Measurements from ENCODE around the gene CRCP. TPM values are rescaled to one million over a fixed set of nuclear protein-coding genes. Genes with fewer than 3 reads are reported as not detected.
"Not testable (repeated sequence)": the region's sequence is repeated elsewhere in the genome, so short reads cannot be mapped to it uniquely, and the experiment has no call there.

The CRCP gene
- total and polyA plus RNA-seq, 7 experiments from 2014 or later = 27.3 to 37.9 (median 32.1) TPM

DNA sequence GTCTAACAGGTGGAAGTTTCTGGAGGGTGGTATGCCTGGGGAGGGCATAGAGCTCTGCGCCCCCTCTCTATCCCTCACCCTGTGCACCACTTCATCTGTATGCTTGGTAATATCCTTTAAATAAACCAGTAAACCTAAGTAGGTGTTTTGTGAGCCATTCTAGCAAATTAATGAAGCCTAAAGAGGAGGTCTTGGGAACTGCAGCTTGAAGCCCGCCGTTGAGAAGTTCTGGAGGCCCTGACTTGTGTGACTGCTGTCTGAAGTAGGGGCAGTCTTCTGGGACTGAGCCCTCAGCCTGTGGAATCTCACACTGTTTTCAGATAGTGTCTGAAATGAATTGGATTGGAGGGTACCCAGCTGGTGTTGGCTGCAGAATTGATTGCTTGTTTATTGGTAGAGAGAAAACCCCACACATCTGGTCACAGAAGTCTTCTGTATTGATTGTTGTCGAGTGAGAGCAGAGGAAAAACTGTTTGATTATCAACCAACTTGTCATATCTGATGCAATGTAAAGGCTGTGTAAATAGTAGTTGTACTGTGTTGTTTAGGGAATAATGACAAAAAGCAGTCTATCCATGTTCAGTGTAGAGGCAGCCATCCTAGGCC, 4.7 kb downstream of the CRCP start:
- intact Hi-C loops (cut with micrococcal nuclease) = loop anchor here (10.0 kb wide), 5 partner anchors 85 to 1805 kb away; partner anchors contain the start of genes TPST1 (in 1 of the 2) and ZNF736 (in 1 of the 2)
- Mint-ChIP-seq H3K36me3 (peaks cover 0 to 19% (median 9%) of the 10 kb centered on the region in 5 donors), H3K9me3 (peaks cover 0 to 5% (median 0%) of the 10 kb centered on the region in 11 donors), H3K27me3 (no peaks in the 10 kb centered on the region), H3K4me1 (peaks cover 31 to 72% (median 58%) of the 10 kb centered on the region in 7 donors), H3K4me3 (peak overlapping the region in 4 of 10 donors; percentile 9 to 40 (median 26)), H3K27ac (peak overlapping the region in 6 of 9 donors; percentile 26 to 67 (median 52))
- no peaks in the 10 kb centered on the region for H3K27me3 ChIP-seq (ENCODE audit: control insufficient read depth in 2 of 2, insufficient read depth in 2 of 2, low read length in 2 of 2)
- ATAC-seq (no peak), DNase-seq (no peak)
- ChIA-PET CTCF (no interaction called here), POLR2A (no interaction called here)
- H3K9me3 ChIP-seq (ENCODE audit: control insufficient read depth in 2 of 3, low read length in 3 of 3) = no peaks in the 10 kb centered on the region
- peaks cover 0 to 7% (median 0%) of the 10 kb centered on the region in 3 experiments for H3K36me3 ChIP-seq (ENCODE audit: control insufficient read depth in 2 of 3, insufficient read depth in 3 of 3, low read length in 3 of 3)
- H3K27ac ChIP-seq (ENCODE audit: low read depth, low read length) = no peak overlapping the region
- H3K4me1 ChIP-seq (ENCODE audit: control insufficient read depth in 2 of 2, insufficient read depth in 2 of 2, low read length in 2 of 2) = peaks cover 22 to 23% of the 10 kb centered on the region in 2 donors
- H3K4me3 ChIP-seq (ENCODE audit: low read length) = no peak overlapping the region

DNA sequence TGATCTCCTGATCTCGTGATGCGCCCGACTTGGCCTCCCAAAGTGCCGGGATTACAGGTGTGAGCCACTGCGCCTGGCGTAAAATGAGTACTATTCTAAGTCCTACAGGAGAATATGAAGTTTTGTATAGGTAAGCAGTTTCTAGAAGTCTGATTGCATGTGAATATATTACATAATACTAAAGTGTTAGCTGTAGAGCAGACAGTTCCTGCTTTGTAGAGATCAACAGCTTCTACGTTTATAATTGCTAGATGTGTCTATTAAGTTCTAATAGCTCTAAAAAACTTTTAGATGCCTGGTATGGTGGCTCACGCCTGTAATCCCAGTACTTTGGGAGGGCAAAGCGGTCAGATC, 8.5 kb downstream of the CRCP start:
- ChIA-PET POLR2A (interaction anchor here (1.0 kb wide), 1 partner anchor 371 kb away, joined by 4 read pairs; no protein-coding TSS in a partner anchor), CTCF (interaction anchor here (1.2 kb wide), 1 partner anchor 8 kb away, joined by 6 read pairs; the partner anchor contains the start of gene CRCP)
- Mint-ChIP-seq H3K27me3 (no peaks in the 10 kb centered on the region), H3K36me3 (peaks cover 0 to 5% (median 0%) of the 10 kb centered on the region in 5 donors), H3K4me3 (peak overlapping the region in 1 of 10 donors; percentile 31), H3K9me3 (no peaks in the 10 kb centered on the region), H3K27ac (peak overlapping the region in 1 of 9 donors; percentile 21), H3K4me1 (peaks cover 32 to 69% (median 57%) of the 10 kb centered on the region in 7 donors)
- Histone ChIP-seq H3K4me3 (ENCODE audit: low read length) (no peak overlapping the region), H3K27ac (ENCODE audit: low read depth, low read length) (no peak overlapping the region), H3K4me1 (ENCODE audit: control insufficient read depth in 2 of 2, insufficient read depth in 2 of 2, low read length in 2 of 2) (peaks cover 0 to 16% of the 10 kb centered on the region in 2 donors), H3K9me3 (ENCODE audit: control insufficient read depth in 2 of 3, low read length in 3 of 3) (no peaks in the 10 kb centered on the region), H3K27me3 (ENCODE audit: control insufficient read depth in 2 of 2, insufficient read depth in 2 of 2, low read length in 2 of 2) (no peaks in the 10 kb centered on the region), H3K36me3 (ENCODE audit: control insufficient read depth in 2 of 3, insufficient read depth in 3 of 3, low read length in 3 of 3) (peaks cover 0 to 2% (median 0%) of the 10 kb centered on the region in 3 experiments)
- DNase-seq (no peak), ATAC-seq (no peak)
- intact Hi-C loops (cut with micrococcal nuclease) = no loop called here

DNA sequence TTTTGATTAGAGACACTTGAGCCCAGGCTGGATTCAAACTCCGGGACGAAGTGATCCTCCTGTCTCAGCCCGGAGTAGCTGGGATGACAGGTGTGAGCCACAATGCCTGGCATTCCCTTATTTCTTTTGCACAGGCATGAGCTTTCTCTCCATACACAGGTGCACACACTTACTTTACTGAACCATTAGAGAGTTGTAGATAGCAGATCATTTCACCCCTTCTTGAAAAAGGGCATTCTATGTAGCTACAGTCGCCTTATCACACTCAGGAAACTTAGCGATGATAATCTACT, 9.9 kb downstream of the CRCP start:
- H3K9me3 ChIP-seq (ENCODE audit: control insufficient read depth in 2 of 3, low read length in 3 of 3); H3K36me3 ChIP-seq (ENCODE audit: control insufficient read depth in 2 of 3, insufficient read depth in 3 of 3, low read length in 3 of 3); H3K27me3 ChIP-seq (ENCODE audit: control insufficient read depth in 2 of 2, insufficient read depth in 2 of 2, low read length in 2 of 2); CTCF ChIA-PET; H3K27me3 Mint-ChIP-seq; H3K4me3 ChIP-seq (ENCODE audit: low read length); intact Hi-C loops (cut with micrococcal nuclease); H3K36me3 Mint-ChIP-seq; H3K27ac ChIP-seq (ENCODE audit: low read depth, low read length); H3K9me3 Mint-ChIP-seq; ATAC-seq; DNase-seq: not testable (repeated sequence)
- Mint-ChIP-seq H3K4me3 (peak overlapping the region in 4 of 10 donors; percentile 8 to 54 (median 28)), H3K27ac (peak overlapping the region in 8 of 9 donors; percentile 33 to 82 (median 59)), H3K4me1 (peaks cover 25 to 61% (median 47%) of the 10 kb centered on the region in 7 donors)
- POLR2A ChIA-PET = interaction anchor here (1.1 kb wide), 1 partner anchor 9 kb away, joined by 4 read pairs; the partner anchor contains the start of gene CRCP
- peaks cover 0 to 16% of the 10 kb centered on the region in 2 donors for H3K4me1 ChIP-seq (ENCODE audit: control insufficient read depth in 2 of 2, insufficient read depth in 2 of 2, low read length in 2 of 2)

DNA sequence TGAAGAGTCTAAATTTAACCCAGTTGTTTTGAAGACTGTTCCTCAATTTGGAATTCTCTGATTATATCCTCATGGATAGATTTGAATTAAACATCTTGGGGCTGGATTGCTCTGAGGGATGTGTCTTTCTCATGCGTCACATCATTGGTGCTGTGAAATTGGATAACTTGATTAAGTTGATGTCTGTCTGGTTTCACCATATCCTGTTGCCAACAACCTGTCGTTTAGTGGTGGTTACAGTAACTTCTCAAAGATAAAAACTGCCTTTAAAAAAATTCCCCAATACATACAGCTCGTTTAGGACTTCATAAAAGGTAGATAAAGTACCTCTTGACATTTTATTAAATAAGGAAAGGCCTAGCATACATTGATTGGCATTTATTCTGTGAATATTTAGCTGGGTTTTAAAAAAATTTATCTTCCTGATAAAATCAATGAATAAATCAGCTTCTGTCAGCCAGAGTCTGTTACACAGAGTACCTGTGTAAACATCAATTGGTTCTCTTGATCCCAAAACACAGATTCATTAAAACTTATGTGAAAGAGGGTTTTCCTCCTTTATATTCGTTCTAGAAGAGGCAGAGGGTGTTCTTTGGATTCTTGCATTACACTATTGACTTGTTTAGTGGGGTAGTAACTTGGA, 10.5 kb downstream of the CRCP start:
- Histone ChIP-seq H3K4me3 (ENCODE audit: low read length) (no peak overlapping the region), H3K4me1 (ENCODE audit: control insufficient read depth in 2 of 2, insufficient read depth in 2 of 2, low read length in 2 of 2) (peaks cover 0 to 16% of the 10 kb centered on the region in 2 donors), H3K27me3 (ENCODE audit: control insufficient read depth in 2 of 2, insufficient read depth in 2 of 2, low read length in 2 of 2) (no peaks in the 10 kb centered on the region), H3K27ac (ENCODE audit: low read depth, low read length) (no peak overlapping the region), H3K36me3 (ENCODE audit: control insufficient read depth in 2 of 3, insufficient read depth in 3 of 3, low read length in 3 of 3) (no peaks in the 10 kb centered on the region), H3K9me3 (ENCODE audit: control insufficient read depth in 2 of 3, low read length in 3 of 3) (no peaks in the 10 kb centered on the region)
- H3K36me3 Mint-ChIP-seq = peaks cover 0 to 5% (median 3%) of the 10 kb centered on the region in 5 donors
- ATAC-seq = peak; percentile 72
- H3K9me3 Mint-ChIP-seq = no peaks in the 10 kb centered on the region
- ChIA-PET CTCF (no interaction called here), POLR2A (interaction anchor here (1.1 kb wide), 1 partner anchor 10 kb away, joined by 4 read pairs; the partner anchor contains the start of gene CRCP)
- peak overlapping the region in 6 of 10 donors; percentile 4 to 54 (median 15) for H3K4me3 Mint-ChIP-seq
- no peaks in the 10 kb centered on the region for H3K27me3 Mint-ChIP-seq
- peak overlapping the region in 8 of 9 donors; percentile 33 to 82 (median 54) for H3K27ac Mint-ChIP-seq
- DNase-seq = peak in 2 of 9 donors; percentile 11 to 25
- H3K4me1 Mint-ChIP-seq = peaks cover 24 to 62% (median 48%) of the 10 kb centered on the region in 7 donors
- intact Hi-C loops (cut with micrococcal nuclease) = no loop called here

DNA sequence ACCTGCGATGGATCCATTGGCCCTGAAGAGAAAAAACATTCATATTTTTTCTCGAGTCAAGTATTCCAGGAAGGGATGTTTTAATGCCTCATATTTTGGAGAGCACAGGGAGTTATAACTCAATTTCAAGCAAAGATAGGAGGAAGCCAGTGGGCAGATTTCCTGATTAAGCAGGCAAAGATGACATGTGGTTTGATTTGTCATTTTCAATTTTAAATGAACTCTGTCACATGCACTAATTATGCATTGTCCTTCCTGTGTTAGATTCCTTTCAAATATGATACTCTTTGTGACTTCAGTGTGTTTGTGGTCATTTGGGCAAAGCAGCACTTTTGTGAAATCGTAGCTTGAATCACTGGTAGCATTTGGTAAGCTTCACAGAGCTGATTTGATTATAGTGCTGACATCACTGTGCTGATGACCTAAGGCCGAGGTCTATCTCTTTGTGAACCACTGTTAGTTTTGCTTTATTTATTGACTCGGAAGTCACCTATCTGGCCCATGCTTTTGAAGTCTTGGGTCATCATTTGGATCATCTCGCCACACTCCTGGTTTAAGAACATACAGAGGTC, 11.2 kb downstream of the CRCP start:
- H3K27me3 Mint-ChIP-seq; H3K9me3 Mint-ChIP-seq; DNase-seq; H3K9me3 ChIP-seq (ENCODE audit: control insufficient read depth in 2 of 3, low read length in 3 of 3); H3K4me3 ChIP-seq (ENCODE audit: low read length); H3K36me3 ChIP-seq (ENCODE audit: control insufficient read depth in 2 of 3, insufficient read depth in 3 of 3, low read length in 3 of 3); H3K27ac ChIP-seq (ENCODE audit: low read depth, low read length); H3K27me3 ChIP-seq (ENCODE audit: control insufficient read depth in 2 of 2, insufficient read depth in 2 of 2, low read length in 2 of 2); intact Hi-C loops (cut with micrococcal nuclease); CTCF ChIA-PET; H3K36me3 Mint-ChIP-seq: not testable (repeated sequence)
- peak overlapping the region in 2 of 10 donors; percentile 12 to 13 for H3K4me3 Mint-ChIP-seq
- peaks cover 0 to 16% of the 10 kb centered on the region in 2 donors for H3K4me1 ChIP-seq (ENCODE audit: control insufficient read depth in 2 of 2, insufficient read depth in 2 of 2, low read length in 2 of 2)
- peak overlapping the region in 8 of 9 donors; percentile 13 to 82 (median 54) for H3K27ac Mint-ChIP-seq
- POLR2A ChIA-PET = interaction anchor here (1.1 kb wide), 1 partner anchor 11 kb away, joined by 4 read pairs; the partner anchor contains the start of gene CRCP
- peaks cover 24 to 57% (median 42%) of the 10 kb centered on the region in 7 donors for H3K4me1 Mint-ChIP-seq
- ATAC-seq = peak; percentile 82

DNA sequence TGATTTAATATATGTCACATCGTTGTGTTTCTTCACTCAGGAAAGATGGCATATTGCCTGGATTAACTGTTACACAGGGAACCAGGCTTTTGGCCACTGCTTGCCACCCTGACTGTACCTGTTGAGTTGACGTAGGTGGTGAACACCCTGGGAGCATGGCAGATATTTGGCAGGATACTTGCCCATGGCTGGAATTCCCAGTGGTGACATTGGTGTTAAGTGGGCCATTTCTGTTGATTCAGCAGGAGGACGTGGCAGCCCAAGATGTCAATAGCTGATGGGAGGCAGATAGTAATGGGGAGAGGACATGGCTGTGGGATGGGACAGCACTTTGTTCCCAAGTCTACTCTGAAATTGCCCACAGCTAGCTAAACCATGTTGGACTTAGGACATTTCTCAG, 12.5 kb downstream of the CRCP start:
- POLR2A ChIA-PET; DNase-seq; CTCF ChIA-PET; intact Hi-C loops (cut with micrococcal nuclease); H3K4me3 Mint-ChIP-seq; H3K27me3 ChIP-seq (ENCODE audit: control insufficient read depth in 2 of 2, insufficient read depth in 2 of 2, low read length in 2 of 2); H3K9me3 Mint-ChIP-seq; H3K4me3 ChIP-seq (ENCODE audit: low read length); H3K27ac ChIP-seq (ENCODE audit: low read depth, low read length); H3K27me3 Mint-ChIP-seq; ATAC-seq; H3K9me3 ChIP-seq (ENCODE audit: control insufficient read depth in 2 of 3, low read length in 3 of 3): not testable (repeated sequence)
- H3K27ac Mint-ChIP-seq = peak overlapping the region in 4 of 9 donors; percentile 14 to 73 (median 36)
- peaks cover 0 to 14% (median 8%) of the 10 kb centered on the region in 5 donors for H3K36me3 Mint-ChIP-seq
- Histone ChIP-seq H3K36me3 (ENCODE audit: control insufficient read depth in 2 of 3, insufficient read depth in 3 of 3, low read length in 3 of 3) (peaks cover 0 to 16% (median 0%) of the 10 kb centered on the region in 3 experiments), H3K4me1 (ENCODE audit: control insufficient read depth in 2 of 2, insufficient read depth in 2 of 2, low read length in 2 of 2) (peaks cover 0 to 16% of the 10 kb centered on the region in 2 donors)
- peaks cover 24 to 54% (median 42%) of the 10 kb centered on the region in 7 donors for H3K4me1 Mint-ChIP-seq

Data from naive thymus-derived CD4-positive, alpha-beta T cell (primary cell).